Fibroblast of mammary gland (primary cell): ENCODE measurements around the gene EDEM1.
"Not testable (repeated sequence)": the region's sequence is repeated elsewhere in the genome, so short reads cannot be mapped to it uniquely, and the experiment has no call there.

ENCODE experiments used
- DNase-seq: peaks from one replicate; pipeline ENCODE4 v3.0.0-alpha.2; 2010; ENCODE audit warnings: low read depth
- H3K4me3 ChIP-seq: 2 replicates; pipeline ENCODE4 v1.5.1; 2011; ENCODE audit warnings: low read depth, mild to moderate bottlenecking, low read length, moderate library complexity; ENCODE audit not compliant: control insufficient read depth
- CTCF ChIP-seq: conservative IDR thresholded peaks from 2 replicates; pipeline ENCODE4 v1.5.1; 2011; ENCODE audit warnings: low read depth, low read length, inconsistent platforms; ENCODE audit not compliant: control insufficient read depth, insufficient read depth

The EDEM1 gene

GRCh38 chr3:5144316-5144994 is 43.1 kb upstream of the EDEM1 start:
- no peak overlapping the region for H3K4me3 ChIP-seq
- DNase-seq = no peak
- no peak for TF ChIP-seq CTCF

GRCh38 chr3:5145120-5145519 is 42.4 kb upstream of the EDEM1 start:
- H3K4me3 ChIP-seq = no peak overlapping the region
- TF ChIP-seq CTCF = no peak

GRCh38 chr3:5147152-5147551 is 40.4 kb upstream of the EDEM1 start:
- DNase-seq, H3K4me3 ChIP-seq: not testable (repeated sequence)

More at GRCh38 chr3:5145120-5145519, 42.4 kb upstream of the EDEM1 start:
- no peak for DNase-seq

GRCh38 chr3:5149306-5149880 is 38.1 kb upstream of the EDEM1 start:
- no peak for DNase-seq
- H3K4me3 ChIP-seq = no peak overlapping the region
- no peak for TF ChIP-seq CTCF

GRCh38 chr3:5151586-5151985 is 35.9 kb upstream of the EDEM1 start:
- no peak overlapping the region for H3K4me3 ChIP-seq
- TF ChIP-seq CTCF = no peak
- DNase-seq = no peak

GRCh38 chr3:5153074-5153473 is 34.4 kb upstream of the EDEM1 start:
- no peak for DNase-seq
- no peak for TF ChIP-seq CTCF
- no peak overlapping the region for H3K4me3 ChIP-seq

GRCh38 chr3:5155241-5155640 is 32.3 kb upstream of the EDEM1 start:
- H3K4me3 ChIP-seq = no peak overlapping the region
- no peak for DNase-seq
- TF ChIP-seq CTCF = no peak
